Liver (tissue), 3 donors: Measurements from ENCODE around the gene CCDC167.

ENCODE experiments used
- ATF3 ChIP-seq: IDR thresholded peaks from 2 replicates; pipeline ENCODE4 v1.6.1; 2016; ENCODE audit warnings: antibody characterized with exemption
- CTCF ChIP-seq: fragments of 150-350 bp; IDR thresholded peaks from 2 replicates; pipeline ENCODE4 v1.5.1; 2017; ENCODE audit warnings: improper control_type of control experiment, low read depth, low read length; ENCODE audit not compliant: missing input control
- donor health status: healthy.
- donor health status: healthy.

- TF ChIP-seq ATF3 (no peak), CTCF (no peak)
These were observed 35.7 kb upstream of the CCDC167 start for GRCh38 chr6:37535428-37535758.
